IMR-90 (cell line): ENCODE measurements around the gene OCEL1. TPM values are rescaled to one million over a fixed set of nuclear protein-coding genes. Genes with fewer than 3 reads are reported as not detected.

ENCODE experiments used
- ATAC-seq: fragments of 200-7000 bp; cut with Tn5 transposase; 2 replicates; pipeline ENCODE4 v1.9.1; 2020; ENCODE audit warnings: low read depth, mild to moderate bottlenecking, moderate library complexity
- BruUV-seq: library from RNA; stranded (reverse); fragments of 400-500 nt; replicated peaks from 2 replicates; lab custom pipeline; 2021; lab: Mats Ljungman, UMichigan
- CTCF ChIA-PET: fragments of 300-600 bp; formaldehyde crosslinking; extraction: SDS; loops from one replicate; lab custom pipeline; 2021; ENCODE audit warnings: antibody characterized with exemption; lab: Yijun Ruan, JAX
- POLR2A ChIA-PET: fragments of 300-600 bp; sonication (Branson Sonifier 250); formaldehyde crosslinking; loops from one replicate; lab custom pipeline; 2022; ENCODE audit warnings: antibody characterized with exemption; ENCODE audit not compliant: unreplicated experiment; lab: Charles Lee
- DNase-seq: peaks from one replicate; pipeline ENCODE4 v3.0.0; 2013
- H2AFZ ChIP-seq: replicated peaks from 2 replicates; pipeline ENCODE3; 2013; ENCODE audit warnings: low read length, mild to moderate bottlenecking; ENCODE audit not compliant: poor library complexity
- H2AK5ac ChIP-seq: 2 replicates; pipeline ENCODE4 v1.6.1; 2013; ENCODE audit warnings: low read depth, low read length, inconsistent platforms
- H2AK9ac ChIP-seq: replicated peaks from 2 replicates; pipeline ENCODE3; 2013; ENCODE audit warnings: mild to moderate bottlenecking, low read depth, low read length, moderate library complexity; ENCODE audit not compliant: poor library complexity
- H2BK120ac ChIP-seq: 2 replicates; pipeline ENCODE4 v1.6.1; 2013; ENCODE audit warnings: low read depth, low read length, inconsistent platforms
- H2BK15ac ChIP-seq: 3 replicates; pipeline ENCODE4 v1.6.1; 2013; ENCODE audit warnings: low read depth, low read length, inconsistent platforms
- H2BK20ac ChIP-seq: 2 replicates; pipeline ENCODE4 v1.6.1; 2013; ENCODE audit warnings: low read depth, mild to moderate bottlenecking, inconsistent platforms, low read length, moderate library complexity
- H2BK5ac ChIP-seq: 2 replicates; pipeline ENCODE4 v1.6.1; 2013; ENCODE audit warnings: mild to moderate bottlenecking, low read depth, low read length, inconsistent platforms; ENCODE audit not compliant: poor library complexity, severe bottlenecking
- H3K14ac ChIP-seq: replicated peaks from 2 replicates; pipeline ENCODE4 v1.6.1; 2013; ENCODE audit warnings: low read depth, low read length, inconsistent platforms
- H3K18ac ChIP-seq: 2 replicates; pipeline ENCODE4 v1.6.1; 2013; ENCODE audit warnings: low read depth, low read length, control low read depth
- H3K23ac ChIP-seq: 2 replicates; pipeline ENCODE4 v1.6.1; 2013; ENCODE audit warnings: low read depth, low read length, inconsistent platforms
- H3K27ac ChIP-seq: 2 replicates; pipeline ENCODE4 v1.5.1; 2013; ENCODE audit warnings: mild to moderate bottlenecking, control low read depth, low read length; ENCODE audit not compliant: insufficient read depth
- H3K27me3 ChIP-seq: 2 replicates; pipeline ENCODE4 v1.6.1; 2013; ENCODE audit warnings: low read length; ENCODE audit not compliant: control insufficient read depth, insufficient read depth
- H3K36me3 ChIP-seq: 2 replicates; pipeline ENCODE4 v1.6.1; 2013; ENCODE audit warnings: low read length, mixed read lengths; ENCODE audit not compliant: control insufficient read depth, insufficient read depth
- H3K4ac ChIP-seq: 2 replicates; pipeline ENCODE4 v1.6.1; 2013; ENCODE audit warnings: low read depth, low read length, inconsistent platforms
- H3K4me1 ChIP-seq: 2 replicates; pipeline ENCODE4 v1.6.1; 2013; ENCODE audit warnings: low read length, mixed read lengths; ENCODE audit not compliant: control insufficient read depth, insufficient read depth
- H3K4me2 ChIP-seq: 2 replicates; pipeline ENCODE4 v1.6.1; 2013; ENCODE audit warnings: low read depth, mild to moderate bottlenecking, control low read depth, low read length, moderate library complexity
- H3K4me3 ChIP-seq: 2 replicates; pipeline ENCODE4 v1.5.1; 2013; ENCODE audit warnings: low read depth, mild to moderate bottlenecking, control low read depth, low read length, moderate library complexity; ENCODE audit not compliant: insufficient read depth
- H3K56ac ChIP-seq: 2 replicates; pipeline ENCODE4 v1.6.1; 2013; ENCODE audit warnings: low read length, inconsistent platforms; ENCODE audit not compliant: insufficient read depth; ENCODE audit errors: extremely low read depth
- H3K79me1 ChIP-seq, 2 experiments: 2 replicates each; pipeline ENCODE4 v1.6.1; 2013; ENCODE audit warnings: low read length in 2 of 2, inconsistent platforms in 1 of 2, low read depth in 1 of 2
- H3K9ac ChIP-seq: 2 replicates; pipeline ENCODE4 v1.6.1; 2013; ENCODE audit warnings: low read depth, low read length, control low read depth
- H3K9me1 ChIP-seq: 2 replicates; pipeline ENCODE4 v1.6.1; 2013; ENCODE audit warnings: low read length, inconsistent platforms; ENCODE audit not compliant: insufficient read depth
- H3K9me3 ChIP-seq: 2 replicates; pipeline ENCODE4 v1.6.1; 2013; ENCODE audit warnings: low read length; ENCODE audit not compliant: control insufficient read depth, insufficient read depth
- H4K20me1 ChIP-seq: 2 replicates; pipeline ENCODE4 v1.6.1; 2013; ENCODE audit warnings: low read length, inconsistent platforms; ENCODE audit not compliant: insufficient read depth
- H4K5ac ChIP-seq: 2 replicates; pipeline ENCODE4 v1.6.1; 2013; ENCODE audit warnings: mild to moderate bottlenecking, low read depth, low read length, control low read depth
- H4K8ac ChIP-seq, 2 experiments: 2 replicates each; pipeline ENCODE4 v1.6.1; 2013; ENCODE audit warnings: low read depth in 2 of 2, low read length in 2 of 2, control low read depth in 1 of 2, inconsistent platforms in 1 of 2
- H4K91ac ChIP-seq: 2 replicates; pipeline ENCODE4 v1.6.1; 2013; ENCODE audit warnings: low read depth, low read length, inconsistent platforms; ENCODE audit not compliant: insufficient read depth
- BHLHE40 ChIP-seq: fragments of 150-350 bp; IDR thresholded peaks from 2 replicates; pipeline ENCODE4 v1.6.1; 2016; ENCODE audit warnings: mild to moderate bottlenecking, low read depth, low read length
- CHD1 ChIP-seq: IDR thresholded peaks from 2 replicates; pipeline ENCODE4 v1.6.1; 2012; ENCODE audit warnings: low read depth, low read length, improper control_type of control experiment
- ELK1 ChIP-seq: fragments of 150-350 bp; IDR thresholded peaks from 2 replicates; pipeline ENCODE4 v1.6.1; 2016; ENCODE audit warnings: low read depth, mild to moderate bottlenecking, low read length, moderate library complexity, borderline replicate concordance
- FOS ChIP-seq: fragments of 150-350 bp; IDR thresholded peaks from 2 replicates; pipeline ENCODE4 v1.6.1; 2016; ENCODE audit warnings: low read depth, low read length
- MAFK ChIP-seq: IDR thresholded peaks from 2 replicates; pipeline ENCODE4 v1.6.1; 2012; ENCODE audit warnings: low read depth, low read length, improper control_type of control experiment
- MAZ ChIP-seq: IDR thresholded peaks from 2 replicates; pipeline ENCODE4 v1.6.1; 2012; ENCODE audit warnings: low read depth, mild to moderate bottlenecking, low read length, improper control_type of control experiment, moderate library complexity, borderline replicate concordance
- RAD21 ChIP-seq: IDR thresholded peaks from 2 replicates; pipeline ENCODE4 v1.6.1; 2012; ENCODE audit warnings: low read length, improper control_type of control experiment
- RCOR1 ChIP-seq: IDR thresholded peaks from 2 replicates; pipeline ENCODE4 v1.6.1; 2012; ENCODE audit warnings: mild to moderate bottlenecking, low read length, improper control_type of control experiment; ENCODE audit not compliant: insufficient replicate concordance
- RFX5 ChIP-seq: IDR thresholded peaks from 2 replicates; pipeline ENCODE4 v1.8.0; 2012; ENCODE audit warnings: low read depth, mild to moderate bottlenecking, low read length, moderate library complexity
- USF2 ChIP-seq: fragments of 150-350 bp; IDR thresholded peaks from 2 replicates; pipeline ENCODE4 v1.6.1; 2017; ENCODE audit warnings: mild to moderate bottlenecking, antibody characterized with exemption, low read length, low read depth
- WGBS, 2 experiments: methylation state at CpG; one replicate each; pipeline versions ENCODE4 v1.1.5 to v1.1.7; 2013; ENCODE audit warnings: missing lambda C conversion rate in 2 of 2; ENCODE audit not compliant: insufficient read length in 1 of 2; ENCODE audit errors: extremely low coverage in 2 of 2; 5-methylcytosine and 5-hydroxymethylcytosine counted together
- dilution Hi-C: fragments of 300-500 bp; cut with HindIII; formaldehyde crosslinking; loops from one replicate; pipeline ENCODE4 v1.14.3; 2018; ENCODE audit warnings: low sequenced_read_pairs; ENCODE audit not compliant: unreplicated experiment
- in situ Hi-C: fragments of 300-500 bp; cut with MboI; formaldehyde crosslinking; loops from 3 replicates; pipeline ENCODE4 v1.14.3; 2019; ENCODE audit warnings: low sequenced_read_pairs, inconsistent platforms, mixed read lengths
- intact Hi-C: fragments of 100-400 bp; cut with micrococcal nuclease; formaldehyde crosslinking; loops from 2 replicates; pipeline ENCODE4 v1.10.0; 2022
- polyA plus RNA-seq, 3 experiments: library from polyadenylated mRNA; depleted of rRNA; stranded (reverse); fragments of >200 nt; gene quantifications; 2 replicates each; pipeline ENCODE4 v1.2.3, GENCODE V29; 2012; ENCODE audit warnings: low replicate concordance in 1 of 3
- total RNA-seq: library from RNA; depleted of rRNA; stranded (reverse); fragments of >200 nt; gene quantifications from 2 replicates; pipeline ENCODE4 v1.2.3, GENCODE V29; 2012

The OCEL1 gene
- total and polyA plus RNA-seq, 2 of the 4 experiments (the other 2 are of a cell fraction): 1.1 to 7.2 TPM

- ChIA-PET CTCF (no interaction called here), POLR2A (no interaction called here)
- H3K9ac ChIP-seq: no peak overlapping the region
- peak overlapping the region; percentile 63; the same call in 1 of the 2 replicates for H2AK5ac ChIP-seq
- no peak overlapping the region for H3K4me3 ChIP-seq
- H3K27ac ChIP-seq: no peak overlapping the region
- H3K79me1 ChIP-seq: peaks cover 0 to 4% of the 10 kb centered on the region in 2 experiments; a peak in 1 of 4 replicates
- H4K8ac ChIP-seq: no peak overlapping the region
- no peak overlapping the region for H2BK5ac ChIP-seq
- H4K5ac ChIP-seq: no peak overlapping the region
- ATAC-seq: no peak
- no peak for DNase-seq
- H3K14ac ChIP-seq: no peak overlapping the region
- no peak overlapping the region for H3K18ac ChIP-seq
- dilution Hi-C loops (no loop called here), intact Hi-C loops (no loop called here), in situ Hi-C loops (no loop called here)
- H3K4ac ChIP-seq: no peak overlapping the region
- TF ChIP-seq MAZ: no peak
- TF ChIP-seq BHLHE40: no peak
- no peak for TF ChIP-seq RCOR1
- no peak for TF ChIP-seq RAD21
- no peak for TF ChIP-seq CHD1
- TF ChIP-seq ELK1: no peak
- no peak for TF ChIP-seq USF2
- no peak for TF ChIP-seq FOS
- no peak for TF ChIP-seq RFX5
- TF ChIP-seq MAFK: no peak
- no peak overlapping the region for H3K4me2 ChIP-seq
- H3K9me3 ChIP-seq: no peaks in the 10 kb centered on the region
- no peak overlapping the region for H3K23ac ChIP-seq
- no peak overlapping the region for H2BK15ac ChIP-seq
- no peaks in the 10 kb centered on the region for H3K36me3 ChIP-seq
- H3K4me1 ChIP-seq: peaks cover 8% of the 10 kb centered on the region
- H3K27me3 ChIP-seq: no peaks in the 10 kb centered on the region; the same call in 1 of the 2 replicates
- WGBS, 2 experiments: 95% methylated on average over 7 of the region's 15 CpGs; no CpG with 5 or more reads in 1 of the 2 experiments
- peak overlapping the region; percentile 23 for H2AK9ac ChIP-seq
- H3K56ac ChIP-seq: no peak overlapping the region
- H4K91ac ChIP-seq: no peak overlapping the region
- no peak overlapping the region for H2BK120ac ChIP-seq
- no peak overlapping the region for H2BK20ac ChIP-seq
- no peaks in the 10 kb centered on the region for H4K20me1 ChIP-seq
- 0 out of 2 replicates have a peak, but pooled peaks cover 2% of the 10 kb centered on the region for H3K9me1 ChIP-seq
- peak overlapping the region; percentile 63 for H2AFZ ChIP-seq
- BruUV-seq: no TSS peak
These were observed 24.0 kb downstream of the OCEL1 start for GRCh38 chr19:17249887-17250548.
